SK-N-SH (cell line): ENCODE measurements around the gene EPM2A. TPM values are rescaled to one million over a fixed set of nuclear protein-coding genes. Genes with fewer than 3 reads are reported as not detected.
A peak's percentile ranks its signal among the peaks of the same experiment; 100 is the strongest.
"Not testable (repeated sequence)": the region's sequence is repeated elsewhere in the genome, so short reads cannot be mapped to it uniquely, and the experiment has no call there.

Experiments
- CTCF ChIA-PET: fragments of 300-600, 350-600 bp; formaldehyde crosslinking; extraction: SDS; loops from one replicate; lab custom pipeline; 2021; lab: Yijun Ruan, JAX
- POLR2A ChIA-PET: fragments of 350-600 bp; sonication (Branson Sonifier 250); formaldehyde crosslinking; extraction: SDS; loops from one replicate; lab custom pipeline; 2020; ENCODE audit warnings: antibody characterized with exemption, inconsistent platforms; lab: Yijun Ruan, JAX
- DNase-seq: peaks from one replicate; pipeline ENCODE4 v3.0.0; 2012
- H2AFZ ChIP-seq: fragments of 200-600 bp; sonication (generic); 2 replicates; pipeline ENCODE4 v1.8.1; 2016; ENCODE audit warnings: antibody characterized with exemption, mild to moderate bottlenecking, low read depth
- H3F3A ChIP-seq: fragments of 200-600 bp; sonication (generic); replicated peaks from 2 replicates; pipeline ENCODE3; 2016; ENCODE audit warnings: antibody characterized with exemption, mild to moderate bottlenecking; ENCODE audit not compliant: insufficient read depth
- H3K27ac ChIP-seq, 2 experiments: fragments of 200-500 bp in 1 of 2; fragments of 200-600 bp in 1 of 2; sonication (Bioruptor generic) in 1 of 2; sonication (generic), shearing (Covaris generic) in 1 of 2; 2 replicates each; pipeline versions ENCODE4 v1.5.1 to v1.6.1; 2014 to 2016; ENCODE audit warnings: low read depth in 2 of 2, inconsistent platforms in 1 of 2, low read length in 1 of 2, mild to moderate bottlenecking in 1 of 2, mixed read lengths in 1 of 2
- H3K27me3 ChIP-seq: fragments of 200-600 bp; sonication (generic), shearing (Covaris generic); 2 replicates; pipeline ENCODE4 v1.6.1; 2016; ENCODE audit warnings: mixed run types; ENCODE audit not compliant: insufficient read depth
- H3K36me3 ChIP-seq, 2 experiments: fragments of 200-500 bp in 1 of 2; fragments of 200-600 bp in 1 of 2; sonication (Bioruptor generic) in 1 of 2; sonication (generic) in 1 of 2; replicated peaks in 1 of 2; 2 replicates each; pipeline versions ENCODE3 to v1.5.1; 2014 to 2016; ENCODE audit warnings: low read length in 1 of 2, mild to moderate bottlenecking in 1 of 2; ENCODE audit not compliant: insufficient read depth in 2 of 2, control insufficient read depth in 1 of 2
- H3K4me1 ChIP-seq, 2 experiments: fragments of 200-500 bp in 1 of 2; fragments of 200-600 bp in 1 of 2; sonication (Bioruptor generic) in 1 of 2; sonication (generic), shearing (Covaris generic) in 1 of 2; 2 replicates each; pipeline versions ENCODE4 v1.5.1 to v1.6.1; 2014 to 2016; ENCODE audit warnings: low read depth in 1 of 2, low read length in 1 of 2, mixed run types in 1 of 2; ENCODE audit not compliant: insufficient read depth in 2 of 2, control insufficient read depth in 1 of 2
- H3K4me2 ChIP-seq: fragments of 200-600 bp; sonication (generic), shearing (Covaris generic); 2 replicates; pipeline ENCODE4 v1.6.1; 2017; ENCODE audit warnings: mixed run types
- H3K4me3 ChIP-seq, 2 experiments: fragments of 200-500 bp in 1 of 2; fragments of 200-600 bp in 1 of 2; sonication (Bioruptor generic) in 1 of 2; sonication (generic), shearing (Covaris generic) in 1 of 2; 2 replicates each; pipeline versions ENCODE4 v1.5.1 to v1.8.1; 2014 to 2016; ENCODE audit warnings: low read depth in 2 of 2, inconsistent platforms in 1 of 2, low read length in 1 of 2, mild to moderate bottlenecking in 1 of 2, mixed read lengths in 1 of 2, moderate library complexity in 1 of 2
- H3K79me2 ChIP-seq: fragments of 200-600 bp; sonication (generic); 2 replicates; pipeline ENCODE4 v1.8.1; 2017; ENCODE audit warnings: mild to moderate bottlenecking; ENCODE audit not compliant: insufficient read depth
- H3K9ac ChIP-seq: fragments of 200-600 bp; sonication (generic); 2 replicates; pipeline ENCODE4 v1.6.1; 2017; ENCODE audit warnings: mixed run types
- H3K9me2 ChIP-seq: fragments of 200-600 bp; sonication (generic); 2 replicates; pipeline ENCODE4 v1.6.1; 2017; ENCODE audit warnings: mixed run types
- H3K9me3 ChIP-seq: fragments of 200-600 bp; sonication (generic); 2 replicates; pipeline ENCODE4 v1.6.1; 2017; ENCODE audit warnings: mixed run types, mild to moderate bottlenecking, moderate library complexity
- H4K20me1 ChIP-seq: fragments of 200-600 bp; sonication (generic); 2 replicates; pipeline ENCODE4 v1.6.1; 2017; ENCODE audit warnings: mild to moderate bottlenecking, mixed run types; ENCODE audit not compliant: insufficient read depth
- EP300 ChIP-seq, 2 experiments: IDR thresholded peaks; 2 replicates each; pipeline versions ENCODE4 v1.4.0 to v1.6.1; 2012; ENCODE audit warnings: borderline replicate concordance in 1 of 2, low read depth in 1 of 2, low read length in 1 of 2
- EZH2phosphoT487 ChIP-seq: fragments of 200-600 bp; sonication (generic); IDR thresholded peaks from 2 replicates; pipeline ENCODE4 v1.6.1; 2017; ENCODE audit warnings: low read depth, mixed run types, mild to moderate bottlenecking, antibody characterized with exemption, moderate library complexity, borderline replicate concordance
- FOSL2 ChIP-seq: IDR thresholded peaks from 2 replicates; pipeline ENCODE4 v1.4.0; 2012; ENCODE audit warnings: low read depth, mild to moderate bottlenecking, moderate library complexity, borderline replicate concordance
- FOXJ3 ChIP-seq: sonication (generic); formaldehyde crosslinking; IDR thresholded peaks from 2 replicates; pipeline ENCODE4 v1.5.1; 2020; ENCODE audit warnings: mild to moderate bottlenecking, missing genetic modification reagents
- FOXM1 ChIP-seq: IDR thresholded peaks from 2 replicates; pipeline ENCODE4 v1.4.0; 2012; ENCODE audit warnings: low read depth, mild to moderate bottlenecking
- GATA2 ChIP-seq: sonication (generic); formaldehyde crosslinking; IDR thresholded peaks from 2 replicates; pipeline ENCODE4 v1.5.0; 2020; ENCODE audit warnings: mild to moderate bottlenecking, missing genetic modification reagents
- JUND ChIP-seq: IDR thresholded peaks from 2 replicates; pipeline ENCODE4 v1.4.0; 2012
- MEF2A ChIP-seq: IDR thresholded peaks from 2 replicates; pipeline ENCODE4 v1.4.0; 2012; ENCODE audit warnings: low read depth, borderline replicate concordance
- NFIC ChIP-seq: IDR thresholded peaks from 2 replicates; pipeline ENCODE4 v1.4.0; 2012; ENCODE audit warnings: borderline replicate concordance
- TCF12 ChIP-seq: IDR thresholded peaks from 2 replicates; pipeline ENCODE4 v1.4.0; 2012
- YY1 ChIP-seq: IDR thresholded peaks from 2 replicates; pipeline ENCODE4 v1.4.0; 2012; ENCODE audit warnings: low read depth, mild to moderate bottlenecking
- WGBS: methylation state at CpG from one replicate; pipeline ENCODE4 v1.1.6; 2017; ENCODE audit warnings: low lambda C conversion rate; 5-methylcytosine and 5-hydroxymethylcytosine counted together
- polyA plus RNA-seq, 3 experiments: library from polyadenylated mRNA; depleted of rRNA; stranded (reverse); fragments of >200 nt; gene quantifications; 2 replicates each; pipeline ENCODE4 v1.2.3, GENCODE V29; 2012
- TF ChIP-seq, protein P1 (sequence below): IDR thresholded peaks from 2 replicates; pipeline ENCODE4 v1.4.0; 2012; ENCODE audit warnings: low read depth, borderline replicate concordance
- TF ChIP-seq, protein P2 (sequence below): IDR thresholded peaks from 2 replicates; pipeline ENCODE4 v1.4.0; 2012; ENCODE audit warnings: low read depth, borderline replicate concordance
- TF ChIP-seq, protein P3 (sequence below): fragments of 150-350 bp; IDR thresholded peaks from 2 replicates; pipeline ENCODE4 v1.6.1; 2016; ENCODE audit warnings: mild to moderate bottlenecking, low read depth, low read length
- TF ChIP-seq, protein P4 (sequence below): IDR thresholded peaks from 2 replicates; pipeline ENCODE4; 2012
- TF ChIP-seq, protein P5 (sequence below): fragments of 200-600 bp; sonication (generic); IDR thresholded peaks from 2 replicates; pipeline ENCODE4 v1.6.1; 2017; ENCODE audit warnings: antibody characterized with exemption, mild to moderate bottlenecking, moderate library complexity

The EPM2A gene
- polyA plus RNA-seq, 1 of the 3 experiments (the other 2 are of a cell fraction), result 2.7 TPM

DNA sequence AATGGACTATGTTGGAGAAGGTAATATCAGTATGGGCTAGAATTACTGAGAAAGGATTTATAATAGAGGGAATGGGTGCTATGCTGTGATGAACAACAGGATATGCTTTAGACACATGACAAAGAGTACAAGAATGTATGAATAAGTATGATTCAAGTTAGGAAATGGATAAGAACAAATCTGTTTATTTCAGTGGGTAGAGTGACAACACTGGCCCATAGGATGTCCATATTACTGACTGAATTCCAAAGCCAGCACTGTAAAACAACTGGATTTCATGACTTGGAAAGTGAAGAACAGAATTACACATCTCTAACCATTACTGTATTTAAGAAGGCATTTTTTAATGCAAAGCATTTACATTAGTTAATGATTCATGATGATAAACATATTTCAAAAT lies 35.9 kb downstream of the EPM2A start:
- ChIA-PET POLR2A (no interaction called here), CTCF (interaction anchor here (0.7 kb wide), 1 partner anchor 1506 kb away, joined by 3 read pairs; no protein-coding TSS in a partner anchor)
- no peak overlapping the region for H3K4me3 ChIP-seq
- H3K27me3 ChIP-seq, result no peaks in the 10 kb centered on the region
- no peaks in the 10 kb centered on the region for H3K79me2 ChIP-seq
- peaks cover 14% of the 10 kb centered on the region for H3F3A ChIP-seq
- peak overlapping the region; percentile 53; the same call in 1 of the 2 replicates for H2AFZ ChIP-seq
- H3K9me2 ChIP-seq, result 0 out of 2 replicates have a peak, but pooled peaks cover 3% of the 10 kb centered on the region
- peak overlapping the region in 1 of 2 experiments; percentile 63; a peak in 3 of 4 replicates for H3K27ac ChIP-seq
- TF ChIP-seq NFIC, result no peak
- TF ChIP-seq, protein P1, sequence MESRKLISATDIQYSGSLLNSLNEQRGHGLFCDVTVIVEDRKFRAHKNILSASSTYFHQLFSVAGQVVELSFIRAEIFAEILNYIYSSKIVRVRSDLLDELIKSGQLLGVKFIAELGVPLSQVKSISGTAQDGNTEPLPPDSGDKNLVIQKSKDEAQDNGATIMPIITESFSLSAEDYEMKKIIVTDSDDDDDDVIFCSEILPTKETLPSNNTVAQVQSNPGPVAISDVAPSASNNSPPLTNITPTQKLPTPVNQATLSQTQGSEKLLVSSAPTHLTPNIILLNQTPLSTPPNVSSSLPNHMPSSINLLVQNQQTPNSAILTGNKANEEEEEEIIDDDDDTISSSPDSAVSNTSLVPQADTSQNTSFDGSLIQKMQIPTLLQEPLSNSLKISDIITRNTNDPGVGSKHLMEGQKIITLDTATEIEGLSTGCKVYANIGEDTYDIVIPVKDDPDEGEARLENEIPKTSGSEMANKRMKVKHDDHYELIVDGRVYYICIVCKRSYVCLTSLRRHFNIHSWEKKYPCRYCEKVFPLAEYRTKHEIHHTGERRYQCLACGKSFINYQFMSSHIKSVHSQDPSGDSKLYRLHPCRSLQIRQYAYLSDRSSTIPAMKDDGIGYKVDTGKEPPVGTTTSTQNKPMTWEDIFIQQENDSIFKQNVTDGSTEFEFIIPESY, result no peak
- no peak for TF ChIP-seq MEF2A
- TF ChIP-seq, protein P2, sequence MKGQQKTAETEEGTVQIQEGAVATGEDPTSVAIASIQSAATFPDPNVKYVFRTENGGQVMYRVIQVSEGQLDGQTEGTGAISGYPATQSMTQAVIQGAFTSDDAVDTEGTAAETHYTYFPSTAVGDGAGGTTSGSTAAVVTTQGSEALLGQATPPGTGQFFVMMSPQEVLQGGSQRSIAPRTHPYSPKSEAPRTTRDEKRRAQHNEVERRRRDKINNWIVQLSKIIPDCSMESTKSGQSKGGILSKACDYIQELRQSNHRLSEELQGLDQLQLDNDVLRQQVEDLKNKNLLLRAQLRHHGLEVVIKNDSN, result no peak
- TF ChIP-seq YY1, result no peak
- TF ChIP-seq, protein P3, sequence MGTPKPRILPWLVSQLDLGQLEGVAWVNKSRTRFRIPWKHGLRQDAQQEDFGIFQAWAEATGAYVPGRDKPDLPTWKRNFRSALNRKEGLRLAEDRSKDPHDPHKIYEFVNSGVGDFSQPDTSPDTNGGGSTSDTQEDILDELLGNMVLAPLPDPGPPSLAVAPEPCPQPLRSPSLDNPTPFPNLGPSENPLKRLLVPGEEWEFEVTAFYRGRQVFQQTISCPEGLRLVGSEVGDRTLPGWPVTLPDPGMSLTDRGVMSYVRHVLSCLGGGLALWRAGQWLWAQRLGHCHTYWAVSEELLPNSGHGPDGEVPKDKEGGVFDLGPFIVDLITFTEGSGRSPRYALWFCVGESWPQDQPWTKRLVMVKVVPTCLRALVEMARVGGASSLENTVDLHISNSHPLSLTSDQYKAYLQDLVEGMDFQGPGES, result no peak
- no peak for TF ChIP-seq GATA2 (CRISPR knock-in tag)
- TF ChIP-seq EZH2phosphoT487, result no peak
- TF ChIP-seq EP300 (IDR thresholded peaks at IDR 0.05; ENCODE audit: borderline replicate concordance in 1 of 2, low read depth in 1 of 2, low read length in 1 of 2), result peak in 1 of 2 experiments; percentile 49; a peak in 2 of 4 replicates
- TF ChIP-seq FOXJ3 (CRISPR knock-in tag), result no peak
- peak; percentile 61 for TF ChIP-seq TCF12
- TF ChIP-seq, protein P4, sequence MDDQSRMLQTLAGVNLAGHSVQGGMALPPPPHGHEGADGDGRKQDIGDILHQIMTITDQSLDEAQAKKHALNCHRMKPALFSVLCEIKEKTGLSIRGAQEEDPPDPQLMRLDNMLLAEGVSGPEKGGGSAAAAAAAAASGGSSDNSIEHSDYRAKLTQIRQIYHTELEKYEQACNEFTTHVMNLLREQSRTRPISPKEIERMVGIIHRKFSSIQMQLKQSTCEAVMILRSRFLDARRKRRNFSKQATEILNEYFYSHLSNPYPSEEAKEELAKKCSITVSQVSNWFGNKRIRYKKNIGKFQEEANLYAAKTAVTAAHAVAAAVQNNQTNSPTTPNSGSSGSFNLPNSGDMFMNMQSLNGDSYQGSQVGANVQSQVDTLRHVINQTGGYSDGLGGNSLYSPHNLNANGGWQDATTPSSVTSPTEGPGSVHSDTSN, result peak; percentile 43; the same call in 1 of the 2 replicates
- TF ChIP-seq FOSL2, result peak; percentile 68
- TF ChIP-seq FOXM1, result no peak
- TF ChIP-seq, protein P5, sequence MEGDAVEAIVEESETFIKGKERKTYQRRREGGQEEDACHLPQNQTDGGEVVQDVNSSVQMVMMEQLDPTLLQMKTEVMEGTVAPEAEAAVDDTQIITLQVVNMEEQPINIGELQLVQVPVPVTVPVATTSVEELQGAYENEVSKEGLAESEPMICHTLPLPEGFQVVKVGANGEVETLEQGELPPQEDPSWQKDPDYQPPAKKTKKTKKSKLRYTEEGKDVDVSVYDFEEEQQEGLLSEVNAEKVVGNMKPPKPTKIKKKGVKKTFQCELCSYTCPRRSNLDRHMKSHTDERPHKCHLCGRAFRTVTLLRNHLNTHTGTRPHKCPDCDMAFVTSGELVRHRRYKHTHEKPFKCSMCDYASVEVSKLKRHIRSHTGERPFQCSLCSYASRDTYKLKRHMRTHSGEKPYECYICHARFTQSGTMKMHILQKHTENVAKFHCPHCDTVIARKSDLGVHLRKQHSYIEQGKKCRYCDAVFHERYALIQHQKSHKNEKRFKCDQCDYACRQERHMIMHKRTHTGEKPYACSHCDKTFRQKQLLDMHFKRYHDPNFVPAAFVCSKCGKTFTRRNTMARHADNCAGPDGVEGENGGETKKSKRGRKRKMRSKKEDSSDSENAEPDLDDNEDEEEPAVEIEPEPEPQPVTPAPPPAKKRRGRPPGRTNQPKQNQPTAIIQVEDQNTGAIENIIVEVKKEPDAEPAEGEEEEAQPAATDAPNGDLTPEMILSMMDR, result no peak
- TF ChIP-seq JUND, result peak; percentile 48; the same call in 1 of the 2 replicates
- no peaks in the 10 kb centered on the region; the same call in 1 of the 2 replicates for H3K9me3 ChIP-seq
- no peaks in the 10 kb centered on the region for H4K20me1 ChIP-seq
- H3K4me2 ChIP-seq, result no peak overlapping the region
- peaks cover 0 to 5% of the 10 kb centered on the region in 2 experiments; a peak in 2 of 4 replicates for H3K4me1 ChIP-seq
- H3K9ac ChIP-seq, result no peak overlapping the region
- DNase-seq, result no peak
- H3K36me3 ChIP-seq, result no peaks in the 10 kb centered on the region

DNA sequence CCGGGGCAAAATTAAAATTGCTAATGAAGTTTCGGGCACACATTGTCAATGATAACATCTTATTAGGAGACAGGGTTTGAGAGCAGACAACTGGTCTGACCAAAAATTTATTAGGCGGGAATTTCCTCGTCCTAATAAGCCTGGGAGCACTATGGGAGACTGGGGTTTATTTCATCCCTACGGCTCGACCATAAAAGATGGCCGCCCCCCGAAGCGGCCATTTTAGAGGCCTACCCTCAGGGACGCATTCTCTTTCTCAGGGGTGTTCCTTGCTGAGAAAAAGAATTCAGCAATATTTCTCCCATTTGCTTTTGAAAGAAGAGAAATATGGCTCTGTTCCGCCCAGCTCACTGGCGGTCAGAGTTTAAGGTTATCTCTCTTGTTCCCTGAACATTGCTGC lies 37.9 kb downstream of the EPM2A start:
- H3K79me2 ChIP-seq, H3K27ac ChIP-seq, H3K4me2 ChIP-seq, H3K4me1 ChIP-seq, H3K9ac ChIP-seq, DNase-seq, H3K27me3 ChIP-seq, H2AFZ ChIP-seq, H3K9me3 ChIP-seq, H3K9me2 ChIP-seq, H4K20me1 ChIP-seq, POLR2A ChIA-PET, H3K36me3 ChIP-seq, H3K4me3 ChIP-seq, CTCF ChIA-PET: not testable (repeated sequence)
- peaks cover 14% of the 10 kb centered on the region for H3F3A ChIP-seq
- 94% methylated on average over 10 of the region's 12 CpGs for WGBS
